ENCODE data around the gene USP30.

DNA sequence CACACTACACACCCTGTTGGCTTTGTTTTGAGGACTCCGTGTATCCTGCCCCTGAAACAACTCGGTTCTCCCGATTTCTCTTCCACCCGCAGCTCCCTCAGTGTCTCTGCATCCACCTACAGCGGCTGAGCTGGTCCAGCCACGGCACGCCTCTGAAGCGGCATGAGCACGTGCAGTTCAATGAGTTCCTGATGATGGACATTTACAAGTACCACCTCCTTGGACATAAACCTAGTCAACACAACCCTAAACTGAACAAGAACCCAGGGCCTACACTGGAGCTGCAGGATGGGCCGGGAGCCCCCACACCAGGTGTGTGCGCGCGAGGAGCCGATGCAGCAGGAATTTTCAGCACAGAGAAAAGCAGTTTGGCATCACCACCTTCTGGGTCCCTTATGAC, 30.4 kb downstream of the USP30 start:
- TF ChIP-seq, protein P1, sequence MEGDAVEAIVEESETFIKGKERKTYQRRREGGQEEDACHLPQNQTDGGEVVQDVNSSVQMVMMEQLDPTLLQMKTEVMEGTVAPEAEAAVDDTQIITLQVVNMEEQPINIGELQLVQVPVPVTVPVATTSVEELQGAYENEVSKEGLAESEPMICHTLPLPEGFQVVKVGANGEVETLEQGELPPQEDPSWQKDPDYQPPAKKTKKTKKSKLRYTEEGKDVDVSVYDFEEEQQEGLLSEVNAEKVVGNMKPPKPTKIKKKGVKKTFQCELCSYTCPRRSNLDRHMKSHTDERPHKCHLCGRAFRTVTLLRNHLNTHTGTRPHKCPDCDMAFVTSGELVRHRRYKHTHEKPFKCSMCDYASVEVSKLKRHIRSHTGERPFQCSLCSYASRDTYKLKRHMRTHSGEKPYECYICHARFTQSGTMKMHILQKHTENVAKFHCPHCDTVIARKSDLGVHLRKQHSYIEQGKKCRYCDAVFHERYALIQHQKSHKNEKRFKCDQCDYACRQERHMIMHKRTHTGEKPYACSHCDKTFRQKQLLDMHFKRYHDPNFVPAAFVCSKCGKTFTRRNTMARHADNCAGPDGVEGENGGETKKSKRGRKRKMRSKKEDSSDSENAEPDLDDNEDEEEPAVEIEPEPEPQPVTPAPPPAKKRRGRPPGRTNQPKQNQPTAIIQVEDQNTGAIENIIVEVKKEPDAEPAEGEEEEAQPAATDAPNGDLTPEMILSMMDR (conservative IDR thresholded peaks at IDR 0.05): no peak
- TF ChIP-seq EZH2 (IDR thresholded peaks at IDR 0.05; ENCODE audit: low read depth): no peak
